Measurements from ENCODE around the gene KHDC4. TPM values are rescaled to one million over a fixed set of nuclear protein-coding genes. Genes with fewer than 3 reads are reported as not detected.
A peak's percentile ranks its signal among the peaks of the same experiment; 100 is the strongest.

Gene KHDC4
- total RNA-seq, 2 donors from 2014 or later: 32.7 to 40.5 TPM

- Histone ChIP-seq H3K4me1 (no peaks in the 10 kb centered on the region), H3K4me3 (no peak overlapping the region), H3K27ac (no peak overlapping the region), H3K36me3 (replicated peaks in 1 of 2; ENCODE audit: insufficient read depth in 1 of 2, low read depth in 2 of 2) (peaks cover 7 to 11% of the 10 kb centered on the region in 2 donors), H3K27me3 (no peaks in the 10 kb centered on the region), H3K9me3 (no peaks in the 10 kb centered on the region)
- 76 to 83% methylated on average over 5 to 9 of the region's 9 CpGs for WGBS, 2 donors
- ATAC-seq (no peak), DNase-seq (no peak)
- intact Hi-C loops (cut with DNase I): no loop called here
- TF ChIP-seq POLR2A (IDR thresholded peaks at IDR 0.05) (no peak), CTCF (IDR thresholded peaks at IDR 0.05) (peak in 1 of 7 experiments; percentile 2)
These were observed 31.9 kb upstream of the KHDC4 start for GRCh38 chr1:155966135-155966534.

GRCh38 chr1:155964193-155964592 is 30.0 kb upstream of the KHDC4 start:
- no peak for DNase-seq
- Histone ChIP-seq H3K4me1 (no peaks in the 10 kb centered on the region), H3K27ac (no peak overlapping the region)

GRCh38 chr1:155962599-155963211 is 28.5 kb upstream of the KHDC4 start:
- no peak overlapping the region for H3K27ac ChIP-seq
- TF ChIP-seq CTCF (IDR thresholded peaks at IDR 0.05) (no peak), POLR2A (IDR thresholded peaks at IDR 0.05) (no peak)
- peaks cover 7 to 15% of the 10 kb centered on the region in 2 donors for H3K36me3 ChIP-seq (replicated peaks in 1 of 2; ENCODE audit: insufficient read depth in 1 of 2, low read depth in 2 of 2)
- DNase-seq (no peak), ATAC-seq (no peak)
- WGBS, 2 donors: 76 to 88% methylated on average over 10 to 18 of the region's 18 CpGs
- no peaks in the 10 kb centered on the region for H3K9me3 ChIP-seq
- H3K27me3 ChIP-seq: no peaks in the 10 kb centered on the region
- no peak overlapping the region for H3K4me3 ChIP-seq
- intact Hi-C loops (cut with DNase I): no loop called here
- no peaks in the 10 kb centered on the region for H3K4me1 ChIP-seq

More at GRCh38 chr1:155964193-155964592, 30.0 kb upstream of the KHDC4 start:
- H3K36me3 ChIP-seq (replicated peaks in 1 of 2; ENCODE audit: insufficient read depth in 1 of 2, low read depth in 2 of 2): peaks cover 7 to 11% of the 10 kb centered on the region in 2 donors
- TF ChIP-seq POLR2A (IDR thresholded peaks at IDR 0.05): no peak
- TF ChIP-seq CTCF (IDR thresholded peaks at IDR 0.05): no peak
- WGBS, 2 donors: 78 to 86% methylated on average over 7 of the region's 7 CpGs
- no peak for ATAC-seq
- no peaks in the 10 kb centered on the region for H3K9me3 ChIP-seq
- no peaks in the 10 kb centered on the region for H3K27me3 ChIP-seq
- no peak overlapping the region for H3K4me3 ChIP-seq
- intact Hi-C loops (cut with DNase I): no loop called here

GRCh38 chr1:155961937-155962336 is 27.7 kb upstream of the KHDC4 start:
- H3K4me1 ChIP-seq: no peaks in the 10 kb centered on the region
- ATAC-seq (peak; percentile 41), DNase-seq (no peak)
- H3K4me3 ChIP-seq: no peak overlapping the region
- peaks cover 7 to 20% of the 10 kb centered on the region in 2 donors for H3K36me3 ChIP-seq (replicated peaks in 1 of 2; ENCODE audit: insufficient read depth in 1 of 2, low read depth in 2 of 2)
- H3K27me3 ChIP-seq: no peaks in the 10 kb centered on the region
- no peaks in the 10 kb centered on the region for H3K9me3 ChIP-seq
- no peak overlapping the region for H3K27ac ChIP-seq
- 63 to 64% methylated on average over 7 to 14 of the region's 14 CpGs for WGBS, 2 donors
- intact Hi-C loops (cut with DNase I): no loop called here
- TF ChIP-seq CTCF (IDR thresholded peaks at IDR 0.05): no peak
- no peak for TF ChIP-seq POLR2A (IDR thresholded peaks at IDR 0.05)

Measured in body of pancreas (tissue), 4 donors.